ENCODE results near the gene WDR76.

The WDR76 gene

DNA sequence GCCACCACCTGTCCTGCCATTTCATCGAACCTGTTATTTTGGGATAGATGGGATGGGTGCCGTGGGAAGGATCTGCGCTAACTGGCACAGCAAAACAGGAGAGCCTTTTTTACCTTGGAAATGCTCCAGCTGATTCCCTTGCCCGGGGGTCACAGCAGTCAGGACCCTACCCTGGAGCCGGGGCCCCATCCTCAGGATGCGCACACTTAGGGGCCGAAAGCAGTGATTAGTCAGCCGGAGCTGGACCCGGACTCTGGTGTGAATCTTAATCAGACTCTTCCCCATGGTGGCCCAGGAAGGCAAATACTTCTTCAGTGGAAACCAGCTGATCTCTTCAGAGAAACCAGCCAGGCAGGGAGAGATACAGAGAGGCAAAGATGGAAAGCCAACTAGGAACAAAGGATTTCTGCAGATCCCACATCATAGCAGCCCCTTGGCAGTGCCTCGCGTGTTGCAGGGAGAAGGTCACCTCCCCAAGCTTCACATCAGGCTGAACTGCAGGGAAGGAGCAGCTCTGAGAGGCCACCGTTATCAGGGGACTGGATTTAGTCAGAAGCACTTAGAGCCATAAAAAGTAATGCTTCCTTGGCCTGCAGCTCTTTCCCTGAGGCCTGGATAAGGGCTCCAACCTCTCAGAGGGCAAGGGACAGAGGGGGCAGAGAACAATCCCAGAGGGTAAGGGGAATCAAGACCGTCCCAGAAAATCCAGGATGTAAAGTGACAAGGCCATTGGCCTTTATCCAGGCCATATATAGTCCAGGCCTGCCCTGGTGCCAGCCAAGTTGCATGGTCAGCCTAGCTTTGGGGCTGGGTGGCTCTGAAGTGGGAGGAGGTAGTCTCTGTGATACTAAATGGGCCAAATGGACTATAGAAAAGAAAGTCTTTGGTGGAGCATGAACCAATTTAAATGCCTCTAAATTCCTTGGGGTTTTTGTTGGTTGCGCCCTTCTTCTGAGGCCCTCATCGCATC lies 52.9 kb downstream of the WDR76 start:
- no peak for DNase-seq

DNA sequence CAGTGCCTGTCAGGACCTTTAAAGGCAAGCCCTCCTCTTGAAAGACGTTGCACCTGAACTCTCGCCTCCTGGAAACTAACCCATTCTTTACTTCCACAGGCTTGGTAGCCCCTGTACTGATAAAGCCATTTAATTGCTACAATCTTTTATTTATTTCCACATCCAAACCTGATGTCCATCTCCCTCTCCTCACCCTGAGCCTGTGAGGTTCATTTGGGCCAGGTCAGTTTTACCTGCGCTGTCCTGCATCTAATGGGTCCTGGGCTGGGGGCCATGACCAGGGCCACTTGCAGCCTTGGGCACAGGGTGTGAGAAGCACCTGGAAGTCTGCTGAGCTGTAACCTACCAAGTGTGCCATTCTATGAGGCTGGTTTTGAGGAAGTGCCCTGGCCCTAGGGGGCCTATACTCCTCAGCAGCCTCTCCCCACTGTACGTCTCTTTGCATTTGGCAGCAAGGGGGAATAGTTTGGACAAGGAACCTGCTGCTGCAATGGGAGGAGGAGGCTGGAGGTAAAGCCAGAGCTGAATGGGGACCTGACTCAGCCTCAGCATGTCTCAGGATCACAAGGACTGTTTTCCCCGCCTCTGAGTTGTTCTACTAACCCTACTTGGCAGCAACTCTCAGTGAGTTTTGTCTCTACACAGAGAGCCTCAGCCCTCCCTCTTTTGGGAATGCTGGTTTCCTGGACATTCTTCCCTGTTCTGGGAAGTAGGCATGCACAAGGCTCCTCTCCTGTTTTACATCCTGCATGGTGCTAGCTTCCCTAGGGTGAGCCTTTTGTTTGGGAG lies 53.8 kb downstream of the WDR76 start:
- no peak for DNase-seq

DNA sequence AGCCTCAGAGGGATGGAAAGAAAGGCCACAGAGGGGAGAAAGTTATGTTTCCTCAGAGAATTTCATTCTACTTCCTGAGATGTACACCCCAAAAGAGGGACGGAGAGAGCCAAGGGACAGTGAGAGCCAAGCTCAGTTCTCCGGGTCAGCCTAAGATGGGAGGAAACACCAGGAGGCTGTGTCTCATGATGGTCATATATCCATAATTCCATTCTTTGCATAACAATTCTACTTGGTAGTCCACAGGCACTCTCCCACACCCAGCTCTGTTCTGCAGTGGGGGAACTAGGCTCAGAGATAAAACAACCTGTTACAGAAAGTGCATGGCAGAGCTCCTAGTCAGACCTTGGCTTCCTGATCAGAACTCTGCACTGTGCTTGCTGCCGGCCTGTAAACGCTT lies 54.4 kb downstream of the WDR76 start:
- no peak for DNase-seq

DNA sequence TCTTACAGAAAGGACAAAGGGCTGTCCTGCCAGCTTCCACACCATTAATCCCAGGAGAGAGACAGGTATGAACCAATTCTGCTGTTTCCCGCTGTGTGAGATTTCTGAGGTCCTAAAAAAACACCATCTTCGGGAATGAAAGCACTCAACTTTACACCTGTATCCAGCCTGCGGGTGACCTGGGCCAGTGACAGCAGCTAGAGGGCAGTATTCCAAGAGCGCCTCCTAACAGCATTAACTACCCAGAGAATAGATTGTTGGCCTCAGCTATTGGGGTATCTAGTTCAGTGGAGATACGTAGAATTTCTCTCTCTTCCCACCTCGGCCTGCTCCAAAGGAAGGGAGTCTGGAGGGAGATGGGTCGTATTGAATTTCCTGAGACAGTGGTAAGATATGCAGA lies 55.1 kb downstream of the WDR76 start:
- no peak for DNase-seq

DNA sequence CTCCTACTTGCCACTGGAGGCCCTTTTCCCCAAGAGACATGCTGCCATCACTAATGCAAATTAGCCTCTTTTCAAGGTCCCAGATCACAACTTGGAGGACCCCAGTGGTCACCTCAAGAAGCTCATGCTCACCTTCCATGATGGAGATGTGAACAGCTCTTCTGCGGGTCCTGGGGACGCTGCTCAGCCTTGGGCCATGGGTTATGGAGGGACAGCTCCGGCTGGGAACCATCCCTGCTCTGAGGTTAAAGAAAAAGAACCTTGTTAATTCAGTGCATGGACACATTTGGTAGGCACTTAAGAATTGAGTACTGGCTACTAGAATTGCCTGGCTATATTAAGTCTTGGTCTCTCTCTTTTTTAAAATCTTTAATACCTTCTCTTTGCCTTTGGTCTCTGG lies 56.8 kb downstream of the WDR76 start:
- no peak for DNase-seq

DNA sequence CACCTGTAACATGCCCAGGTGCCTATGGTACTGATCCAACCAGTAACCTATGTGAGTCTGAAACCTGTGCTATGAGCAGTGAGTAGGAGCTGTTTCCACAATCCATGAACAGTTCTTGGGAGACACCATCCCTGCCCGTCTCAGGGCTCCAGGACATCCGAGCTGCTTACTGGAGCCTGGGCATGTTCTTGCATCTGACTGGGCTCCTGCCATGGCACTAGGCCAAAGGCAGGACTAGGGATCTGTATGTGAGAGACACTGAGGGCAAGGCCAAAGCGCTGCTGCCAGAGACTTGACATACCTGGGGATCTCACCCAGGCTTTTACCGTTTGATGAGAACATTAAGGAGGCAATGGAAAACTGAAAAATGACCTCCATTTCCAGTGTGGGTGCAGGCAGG lies 59.8 kb downstream of the WDR76 start:
- DNase-seq, result peak; percentile 14

DNA sequence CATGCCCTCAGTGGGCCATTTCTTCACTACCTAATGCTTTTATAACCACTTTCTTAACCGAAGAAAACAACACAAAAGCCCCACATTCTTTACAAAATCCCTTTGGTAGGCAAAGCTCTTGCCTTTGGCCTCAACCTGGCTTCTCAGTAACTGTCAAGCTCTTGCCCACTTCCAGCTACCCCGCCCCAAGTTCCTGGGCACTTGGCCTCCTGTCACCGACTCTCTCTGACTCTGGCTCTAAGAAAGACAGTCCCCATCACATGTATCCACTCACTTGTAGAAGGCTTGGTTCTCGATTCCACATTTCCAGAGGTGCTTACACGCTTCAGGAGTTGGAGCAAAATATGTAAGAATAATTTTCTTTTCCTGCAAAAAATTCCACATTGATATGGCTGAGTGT lies 61.1 kb downstream of the WDR76 start:
- DNase-seq, result peak; percentile 5

DNA sequence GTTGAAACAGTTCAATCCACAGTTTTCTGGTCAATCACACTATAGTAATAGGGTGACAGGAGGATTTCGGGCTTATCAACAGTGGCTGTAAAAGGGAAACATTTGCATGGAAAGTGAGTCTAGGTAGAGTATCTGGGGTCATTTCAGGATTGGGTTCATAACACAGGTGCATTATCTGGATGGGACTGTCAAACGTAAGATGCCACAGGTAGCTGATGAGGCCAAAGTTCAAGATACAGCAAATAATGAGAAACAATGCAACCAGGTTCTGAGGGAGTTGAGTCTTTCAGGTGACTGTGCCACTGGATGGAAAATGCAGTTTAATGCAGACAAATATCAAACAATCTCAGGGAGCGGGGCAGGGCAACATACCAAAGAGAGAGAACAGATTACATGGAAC lies 62.2 kb downstream of the WDR76 start:
- peak; percentile 0 for DNase-seq

DNA sequence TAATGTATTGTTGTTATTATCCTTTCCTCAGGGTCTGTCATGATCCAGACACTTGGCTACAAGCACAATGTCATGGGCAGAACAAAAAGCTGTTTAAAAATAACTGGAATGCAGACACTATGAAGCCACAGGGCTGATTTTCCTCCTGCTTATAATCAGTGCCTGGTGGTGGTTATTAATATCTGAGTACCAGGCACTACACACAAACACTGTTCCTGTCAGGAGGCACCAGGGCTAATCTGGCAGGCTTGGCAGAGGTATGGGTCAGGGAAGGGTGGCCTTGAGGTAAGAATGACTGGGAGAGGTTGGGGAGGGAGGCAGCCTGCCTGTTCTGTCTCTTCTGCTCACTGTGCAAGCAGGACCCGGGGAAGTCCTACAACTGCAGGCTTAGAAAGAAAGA lies 67.2 kb downstream of the WDR76 start:
- no peak for DNase-seq

DNA sequence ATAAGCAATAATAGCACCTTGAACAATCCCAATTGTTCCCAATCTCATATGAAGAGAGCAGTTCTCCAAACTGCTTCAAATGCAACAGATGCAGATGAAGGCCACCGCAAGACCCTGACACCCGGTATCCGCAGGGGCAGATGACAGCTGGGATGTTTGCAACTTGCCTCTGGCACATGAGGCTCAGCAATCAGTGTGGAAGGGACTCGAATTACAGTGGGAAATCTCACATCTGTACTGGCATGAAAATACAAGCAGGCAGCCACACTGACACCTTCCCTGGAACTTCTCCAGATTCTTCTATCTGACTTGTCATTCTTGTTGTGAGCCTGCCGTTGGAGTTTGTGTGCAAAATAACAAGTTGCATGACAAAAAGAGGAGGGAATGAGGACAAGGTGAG lies 68.8 kb downstream of the WDR76 start:
- no peak for DNase-seq

DNA sequence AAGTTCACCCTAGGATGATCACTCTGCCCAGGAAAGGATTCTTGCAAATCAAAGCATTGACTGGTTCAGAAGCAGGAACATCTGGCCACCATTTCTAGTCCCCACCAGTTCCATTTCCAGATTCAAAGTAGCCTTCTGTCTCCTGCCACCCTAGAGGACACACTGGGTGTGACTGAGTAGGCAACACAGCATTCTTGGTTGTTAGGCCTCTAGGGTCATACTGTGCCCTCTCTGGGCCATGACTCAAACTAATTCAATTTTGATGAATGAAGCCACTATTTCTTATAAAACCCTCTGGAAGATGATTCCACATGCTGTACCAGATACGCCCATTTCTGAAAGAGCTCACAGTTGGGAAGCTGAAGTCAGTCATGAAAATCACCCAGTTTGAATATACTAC lies 69.7 kb downstream of the WDR76 start:
- DNase-seq, result no peak

DNA sequence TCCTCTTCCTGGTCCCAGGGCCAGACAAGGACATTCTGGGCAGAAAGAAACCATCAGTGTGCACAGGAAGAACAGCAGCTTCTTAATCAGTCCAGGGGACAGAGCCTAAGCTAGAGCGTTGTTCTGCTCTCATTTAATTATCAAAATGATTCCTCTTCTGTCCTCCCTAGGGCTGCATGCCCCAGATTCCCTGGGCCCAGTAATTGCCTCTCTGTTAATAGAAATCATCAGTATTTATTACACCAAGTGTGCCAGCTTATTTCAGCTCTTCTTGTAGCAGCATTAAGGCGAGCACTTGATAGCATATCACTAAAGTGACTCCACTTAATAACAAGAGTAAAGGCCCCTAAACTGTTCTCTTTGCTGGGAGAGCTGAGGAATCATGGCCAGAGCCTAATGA lies 72.1 kb downstream of the WDR76 start:
- DNase-seq, result no peak

DNA sequence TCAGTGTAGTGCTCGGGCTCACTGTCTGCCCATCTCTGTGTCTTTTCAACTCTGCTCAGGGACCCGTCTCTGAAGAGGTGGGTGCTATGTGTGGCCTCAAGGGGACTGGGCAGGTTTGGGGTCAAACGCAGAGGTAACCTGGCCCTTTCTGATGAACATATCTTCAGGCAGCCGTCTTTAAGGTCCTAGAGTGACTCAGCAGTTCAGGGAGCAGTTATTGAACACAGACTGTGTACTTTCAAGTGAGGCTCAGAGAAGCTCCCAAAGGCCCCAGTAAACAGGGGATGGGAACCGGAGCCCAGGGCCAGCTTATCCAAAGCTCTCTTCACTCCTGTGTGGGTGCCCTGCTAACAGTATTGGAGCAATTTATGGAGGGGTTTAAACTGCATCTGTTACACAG lies 73.1 kb downstream of the WDR76 start:
- no peak for DNase-seq

DNA sequence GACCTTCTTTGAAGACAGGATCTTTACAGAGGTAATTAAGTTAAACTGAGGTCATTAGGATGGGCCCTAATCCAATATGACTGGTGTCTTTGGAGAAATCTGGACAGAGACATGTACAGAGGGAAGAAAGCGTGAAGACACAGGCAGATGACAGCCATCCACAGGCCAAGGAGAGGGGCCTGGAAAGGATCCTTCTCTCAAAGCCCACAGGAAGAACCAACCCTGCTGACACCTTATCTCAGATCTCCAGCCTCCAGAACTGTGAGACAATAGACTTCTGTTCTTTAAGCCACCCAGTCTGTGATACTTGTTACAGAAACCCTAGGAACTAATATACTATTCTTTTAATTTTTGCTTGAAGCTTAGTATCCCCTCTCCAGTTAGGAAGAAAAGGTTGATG lies 74.2 kb downstream of the WDR76 start:
- no peak for DNase-seq

DNA sequence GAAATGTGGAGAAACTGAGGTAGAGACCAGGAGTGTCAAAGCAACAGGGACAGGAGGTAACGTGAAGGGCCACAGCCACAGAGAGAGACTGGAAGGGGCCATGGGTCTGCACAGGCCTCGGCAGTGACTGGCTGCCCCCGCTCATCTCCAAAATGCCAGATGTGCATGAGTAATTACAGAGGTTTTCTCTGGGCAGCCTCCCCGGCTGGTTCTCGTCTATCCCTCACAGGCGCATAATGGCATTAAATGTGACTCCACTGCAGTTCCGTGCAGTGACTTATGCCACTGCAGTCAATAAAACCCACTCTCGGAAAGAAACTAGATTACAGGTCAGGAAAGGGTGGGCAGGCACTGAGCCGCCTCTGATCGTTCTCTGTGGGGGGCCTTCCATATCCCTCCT lies 74.7 kb downstream of the WDR76 start:
- DNase-seq, result no peak

DNA sequence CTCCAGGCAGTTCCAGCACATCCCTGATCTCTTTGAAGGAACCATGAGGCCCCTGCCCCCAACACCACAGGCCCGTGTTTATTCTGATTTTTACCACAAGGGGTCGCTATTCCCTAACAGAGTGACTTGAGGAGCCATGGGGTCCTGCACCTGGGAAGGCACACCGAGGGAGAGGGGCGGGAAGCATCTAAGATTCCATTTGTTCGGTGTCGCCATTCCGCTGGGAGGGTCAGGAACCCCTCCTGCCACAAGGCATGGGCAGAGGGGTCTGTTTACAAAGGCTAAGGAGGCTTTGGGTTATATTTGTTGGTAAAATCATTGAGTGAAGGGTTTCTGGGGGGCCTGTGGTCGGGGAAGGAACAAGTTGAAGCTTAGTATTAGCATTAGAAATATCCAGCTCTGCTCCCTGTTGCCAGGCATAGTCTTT lies 77.1 kb downstream of the WDR76 start:
- DNase-seq, result peak; percentile 52

DNA sequence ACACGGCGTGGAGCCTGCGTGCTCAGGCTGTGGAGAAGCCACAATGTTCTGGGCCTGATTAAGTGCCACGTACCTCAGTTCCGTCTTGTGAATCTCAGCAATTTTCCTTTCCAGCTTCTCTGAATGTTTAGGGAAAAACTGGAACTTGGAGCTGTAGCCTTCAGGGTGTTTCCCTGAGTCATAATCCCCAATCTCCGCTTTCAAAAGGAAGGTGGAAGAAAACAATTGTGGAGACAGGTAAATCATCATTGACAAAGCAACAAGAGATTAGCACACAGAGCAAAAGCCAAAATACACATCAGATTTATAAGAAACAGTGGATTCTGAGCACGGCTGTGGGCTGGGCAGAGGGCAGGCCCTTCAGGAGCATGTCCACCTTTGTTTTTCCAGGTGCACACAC lies 79.0 kb downstream of the WDR76 start:
- DNase-seq, result no peak

DNA sequence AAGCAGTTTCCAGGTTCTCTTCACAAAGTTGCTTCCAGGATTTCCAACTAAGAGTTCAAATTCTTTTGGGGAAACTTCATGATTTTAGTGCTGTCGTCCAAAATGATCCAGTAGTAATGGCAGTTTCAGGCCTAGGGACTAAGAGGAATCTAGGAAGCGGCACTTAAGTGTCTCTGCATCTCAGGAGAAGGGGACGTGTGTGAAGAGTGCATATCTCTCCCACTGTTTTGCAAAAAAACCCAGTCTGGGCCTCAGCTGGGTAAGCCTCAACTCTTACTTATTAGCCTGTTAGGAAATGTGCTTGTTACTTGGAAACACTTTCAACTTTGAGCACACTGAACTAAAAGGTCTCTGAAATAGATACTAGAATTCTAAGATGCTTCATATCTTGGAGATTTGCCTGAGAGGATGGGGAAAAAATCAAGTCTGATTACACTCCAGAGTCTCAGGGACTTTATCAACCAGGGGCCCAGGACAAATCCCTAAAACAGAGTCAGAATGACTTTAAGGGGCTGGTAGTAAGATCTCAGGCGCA lies 81.8 kb downstream of the WDR76 start:
- no peak for DNase-seq

DNA sequence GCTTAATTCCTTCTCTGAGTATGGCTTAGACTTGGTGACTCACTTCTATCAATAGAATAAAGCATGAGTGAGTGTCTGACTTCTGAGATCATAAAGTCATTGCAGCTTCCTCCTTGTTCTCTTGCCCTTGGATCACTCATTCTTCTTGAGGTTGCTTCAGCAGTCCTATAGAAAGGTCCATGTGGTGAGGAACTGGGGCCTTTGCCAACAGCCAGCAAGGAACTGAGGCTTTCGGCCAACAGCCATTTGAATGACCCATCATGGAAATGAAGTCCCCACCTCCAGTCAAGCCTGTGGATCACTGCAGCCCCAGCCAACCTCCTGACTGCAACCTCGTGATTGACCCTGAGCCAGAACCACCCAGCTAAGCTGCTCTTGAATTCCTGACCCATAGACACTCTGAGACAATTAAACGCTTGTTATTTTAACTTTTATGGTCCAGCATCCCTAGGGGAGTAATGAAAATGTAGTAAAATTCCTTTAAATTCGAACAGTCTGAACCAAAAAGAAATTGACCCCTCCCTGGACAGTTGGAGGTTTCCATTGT lies 84.5 kb downstream of the WDR76 start:
- peak; percentile 60 for DNase-seq

DNA sequence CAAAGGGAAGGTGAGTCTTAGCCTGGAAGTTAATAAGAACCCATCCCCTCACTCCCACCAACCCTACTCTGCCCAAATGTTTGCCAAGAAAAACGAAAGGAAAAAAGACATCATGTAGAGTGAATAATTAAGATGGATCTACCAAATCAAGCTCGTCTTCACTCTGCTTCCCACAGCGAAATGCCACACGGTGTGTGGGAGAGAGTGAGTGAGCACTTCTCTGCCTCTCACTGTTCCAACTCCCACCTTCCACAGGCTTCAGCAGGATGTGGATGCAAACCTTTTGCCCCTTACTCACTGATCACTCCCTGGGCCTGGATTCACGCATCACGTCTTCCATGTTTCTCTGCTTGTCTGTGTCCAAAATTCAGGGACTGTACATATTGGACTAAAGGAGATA lies 85.4 kb downstream of the WDR76 start:
- no peak for DNase-seq

DNA sequence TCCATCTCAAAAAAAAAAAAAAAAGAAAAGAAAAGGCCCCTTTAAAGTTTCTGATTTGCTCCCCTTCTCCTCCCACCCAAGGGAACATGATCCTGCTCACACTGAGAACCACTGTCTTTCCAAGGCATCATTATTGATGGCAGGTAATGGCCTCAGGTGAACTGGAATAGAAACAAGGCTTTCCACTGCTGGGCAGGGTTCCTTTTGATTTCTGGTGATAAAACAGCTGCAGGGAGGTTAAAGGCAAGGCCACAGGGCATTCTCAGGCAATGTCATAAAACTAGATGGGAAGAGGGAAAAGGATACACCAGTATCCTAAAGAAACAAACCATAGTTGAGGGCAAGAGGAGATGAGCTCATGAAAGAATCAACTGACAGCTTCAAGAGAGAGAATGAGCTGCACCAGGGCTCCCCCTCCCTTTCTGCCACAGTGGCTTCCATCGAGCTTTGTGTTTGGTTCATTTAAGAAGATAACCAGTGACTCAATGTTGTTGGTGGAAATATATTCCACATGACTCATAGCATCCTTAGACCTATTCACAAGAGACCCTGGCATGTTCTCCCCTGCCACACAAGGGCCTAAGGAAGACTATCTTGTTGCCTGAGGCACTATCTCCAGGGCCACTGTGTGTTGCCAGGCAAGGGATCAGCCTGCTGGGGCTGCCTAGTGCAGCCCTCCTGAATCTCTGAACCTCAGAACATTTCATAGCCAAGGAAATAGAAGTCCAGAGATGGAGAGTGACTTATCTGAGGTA lies 86.4 kb downstream of the WDR76 start:
- DNase-seq, result no peak

DNA sequence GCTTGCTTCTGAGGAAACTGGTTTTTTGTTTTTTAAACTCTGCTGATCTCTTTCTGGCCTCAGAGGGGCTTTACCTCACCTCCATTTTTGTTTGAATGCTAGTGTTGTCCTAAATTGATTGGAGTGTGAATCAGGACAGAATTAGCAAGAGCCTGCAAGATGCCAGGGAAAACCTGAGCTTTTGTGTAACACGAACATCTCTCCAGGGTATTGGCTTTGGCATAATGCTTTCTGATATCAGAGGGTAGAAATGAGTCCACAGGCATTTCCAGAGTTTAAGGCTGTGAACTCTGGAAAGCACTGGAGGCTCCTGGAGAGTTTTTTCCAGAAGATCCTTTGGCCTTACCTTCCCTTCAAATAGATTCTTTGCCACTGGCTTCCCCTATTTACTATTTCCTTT lies 87.1 kb downstream of the WDR76 start:
- DNase-seq, result no peak

Data from femur (tissue), 1 donor.